Raji (cell line): Measurements from ENCODE around the gene GHR.

Experiments
- POLR2A ChIP-seq: IDR thresholded peaks from 2 replicates; pipeline ENCODE4 v1.6.1; 2011; ENCODE audit warnings: low read depth, low read length, control low read depth; ENCODE audit not compliant: insufficient read depth

GHR gene

DNA sequence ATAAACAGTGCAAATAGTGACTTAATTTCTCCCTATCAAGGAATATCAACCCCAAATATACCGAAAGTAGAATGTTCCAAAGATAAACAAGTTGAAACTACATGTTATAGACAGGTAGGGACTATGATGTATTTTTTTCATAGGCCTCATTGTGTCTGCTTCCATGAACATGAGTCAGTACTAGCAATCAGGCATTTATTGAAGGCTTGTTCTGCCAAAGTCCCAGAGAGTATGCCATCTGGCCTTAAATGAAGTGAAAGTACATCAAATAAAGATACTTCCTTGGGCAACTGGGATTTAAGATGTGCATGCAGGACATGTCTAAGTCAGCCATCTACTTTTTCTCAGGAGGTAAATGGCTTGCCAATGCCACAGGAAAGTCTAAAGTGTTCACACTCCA, 6.5 kb downstream of the GHR start:
- no peak for TF ChIP-seq POLR2A

DNA sequence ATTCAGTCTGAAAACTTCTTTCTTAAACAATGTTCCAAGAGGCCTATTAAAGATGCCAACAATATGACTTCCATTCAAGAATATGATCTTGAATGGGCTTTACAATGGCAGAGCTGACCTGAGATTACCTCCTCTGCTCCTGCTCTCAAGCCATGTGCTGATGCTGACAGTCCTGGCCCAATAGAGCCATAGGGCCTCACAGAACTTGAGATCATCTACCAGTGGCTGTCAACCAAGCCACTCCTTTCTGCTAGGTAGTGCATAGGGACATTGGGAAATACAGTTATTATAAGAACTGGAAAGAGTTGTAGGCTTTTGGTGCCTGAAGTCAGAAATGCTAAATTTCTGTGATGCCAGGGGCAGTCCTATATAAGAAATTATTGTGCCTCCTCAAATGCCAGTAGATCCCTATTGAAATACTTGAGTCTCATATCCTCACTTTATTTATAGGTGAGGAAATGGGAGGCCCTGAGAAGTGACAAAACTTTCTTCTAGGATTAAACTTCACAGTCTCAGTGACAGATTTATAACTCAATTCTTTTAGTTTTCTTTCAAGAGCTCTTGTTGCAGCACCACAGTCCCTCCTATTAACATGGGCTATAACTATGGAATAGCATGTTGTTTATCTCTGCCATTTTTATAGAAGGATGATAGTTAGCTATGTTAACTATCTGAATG, 10.9 kb downstream of the GHR start:
- no peak for TF ChIP-seq POLR2A

DNA sequence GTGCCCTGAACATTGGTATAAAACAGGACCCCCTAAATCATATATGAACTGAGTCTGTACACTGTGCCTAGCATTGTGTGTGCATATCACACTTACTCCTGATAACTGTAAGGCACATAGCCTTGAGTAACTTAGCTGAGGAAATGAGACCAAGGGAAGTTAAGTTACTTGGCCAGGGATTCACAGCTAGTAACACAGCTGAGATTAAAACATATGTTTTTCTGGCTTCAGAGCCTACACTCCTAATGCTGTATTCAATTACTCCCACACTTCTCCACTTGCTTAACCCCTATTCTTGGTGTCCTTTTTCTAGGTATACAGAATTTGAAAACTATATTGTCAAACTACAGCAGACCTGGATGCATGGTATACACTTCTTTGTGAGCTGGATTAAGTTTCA, 12.8 kb downstream of the GHR start:
- TF ChIP-seq POLR2A = no peak

DNA sequence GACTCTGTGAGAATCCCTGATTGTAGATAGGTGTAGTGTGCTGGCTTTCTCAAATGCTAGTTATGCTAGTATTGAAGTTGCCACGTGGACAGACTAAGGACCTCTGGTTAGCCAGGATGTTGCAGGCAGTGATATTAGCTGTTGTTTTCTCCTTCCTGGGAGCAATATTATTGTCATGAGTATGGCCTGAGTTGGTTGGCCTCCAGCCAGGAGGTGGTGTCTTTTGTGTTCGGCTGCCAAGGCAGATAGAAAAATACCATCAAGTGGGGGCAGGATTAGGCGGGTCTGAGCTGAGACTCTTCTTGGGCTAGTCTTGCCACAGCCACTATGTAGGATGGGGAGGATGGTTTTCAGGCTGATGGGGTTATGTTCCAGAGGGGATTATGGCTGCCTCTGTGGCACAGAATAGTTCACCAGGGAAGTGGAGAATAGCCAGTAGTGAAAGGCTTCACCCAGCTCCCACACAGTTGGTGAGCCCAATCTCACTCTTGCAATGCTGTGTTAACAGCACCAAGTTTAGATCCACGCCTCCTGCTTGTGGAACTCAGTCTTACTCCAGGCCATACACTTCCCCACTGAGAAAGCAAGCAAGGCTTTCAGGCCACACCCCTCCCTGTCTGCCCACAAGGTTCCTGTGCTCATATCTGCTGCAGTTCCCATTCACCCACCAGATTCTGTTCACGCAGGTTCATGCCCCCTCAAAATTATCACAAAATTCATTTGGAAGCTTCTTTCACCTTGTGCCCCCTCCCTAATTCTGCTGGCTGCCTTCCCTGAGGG, 31.2 kb downstream of the GHR start:
- TF ChIP-seq POLR2A = no peak

DNA sequence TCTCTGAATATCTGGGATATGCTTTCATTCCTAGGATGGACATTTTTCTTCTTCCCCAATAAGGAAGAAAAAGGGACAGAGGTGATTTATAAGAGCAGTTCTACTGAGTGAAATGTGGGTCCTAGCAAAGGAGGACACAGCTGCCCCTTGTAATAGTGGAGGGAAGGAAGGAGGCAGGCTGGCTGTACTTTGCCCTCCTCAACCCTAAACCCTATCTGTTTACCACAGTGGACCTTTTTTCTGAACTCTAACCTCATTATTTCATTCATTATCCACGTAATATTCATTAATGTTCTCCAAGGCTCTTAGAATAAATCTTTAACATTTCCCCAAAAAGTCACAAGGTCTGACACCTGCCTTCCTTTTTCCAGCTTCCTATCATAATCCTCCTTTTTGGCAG, 37.8 kb downstream of the GHR start:
- TF ChIP-seq POLR2A = no peak

DNA sequence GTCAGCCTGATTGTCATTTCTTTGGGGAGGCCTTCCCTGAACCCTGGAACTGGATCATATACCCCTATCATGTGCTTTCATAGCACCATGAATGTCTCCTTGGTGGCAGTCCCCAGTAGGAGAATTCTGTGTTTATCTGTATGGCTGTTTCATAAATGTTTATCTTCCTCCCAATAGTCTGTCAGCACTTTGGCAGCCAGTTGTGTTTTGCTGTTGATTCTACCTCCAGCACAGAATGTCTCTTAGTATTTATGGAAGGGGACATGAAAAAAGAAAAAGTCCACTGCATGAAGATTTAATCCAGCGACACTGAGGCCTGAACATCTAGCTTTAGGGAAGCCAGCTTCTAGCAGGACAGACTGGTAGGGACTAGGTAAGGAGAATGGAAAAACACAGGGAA, 38.3 kb downstream of the GHR start:
- no peak for TF ChIP-seq POLR2A

DNA sequence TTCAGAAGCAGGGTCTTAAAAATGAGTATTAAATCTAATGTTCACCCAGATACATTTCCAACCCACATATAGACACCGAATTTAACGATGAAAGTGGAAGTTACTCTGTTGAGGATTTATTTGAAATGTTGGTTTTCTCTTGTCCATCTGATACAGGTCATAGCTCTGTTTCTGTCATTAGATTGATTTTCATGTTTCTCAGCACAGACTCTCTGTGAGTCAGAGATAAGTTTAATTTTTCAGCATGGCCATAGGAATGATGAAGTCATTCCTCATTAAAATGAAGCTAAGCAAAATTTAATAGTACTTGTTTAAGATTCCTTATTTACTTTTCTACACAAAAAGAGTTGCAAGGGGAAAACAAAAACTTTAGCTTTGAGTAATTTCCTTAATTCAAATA, 38.8 kb downstream of the GHR start:
- TF ChIP-seq POLR2A = no peak

DNA sequence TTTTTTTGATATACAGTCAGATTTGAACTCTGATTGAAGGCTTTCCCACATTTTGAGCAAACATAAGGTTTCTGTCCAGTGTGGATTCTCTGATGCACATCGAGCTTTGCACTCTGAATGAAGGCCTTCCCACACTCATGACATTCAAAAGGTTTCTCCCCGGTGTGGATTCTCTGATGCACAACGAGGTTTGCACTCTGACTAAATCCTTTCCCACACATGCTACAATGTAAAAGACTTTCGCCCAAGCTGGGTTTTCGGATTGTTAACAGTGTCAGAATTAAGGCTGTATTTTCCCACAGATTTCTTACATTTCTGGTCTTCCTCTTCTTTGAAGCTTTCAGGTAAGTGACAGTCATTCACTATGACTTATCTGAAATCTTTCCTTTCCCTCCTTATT, 44.3 kb downstream of the GHR start:
- no peak for TF ChIP-seq POLR2A

DNA sequence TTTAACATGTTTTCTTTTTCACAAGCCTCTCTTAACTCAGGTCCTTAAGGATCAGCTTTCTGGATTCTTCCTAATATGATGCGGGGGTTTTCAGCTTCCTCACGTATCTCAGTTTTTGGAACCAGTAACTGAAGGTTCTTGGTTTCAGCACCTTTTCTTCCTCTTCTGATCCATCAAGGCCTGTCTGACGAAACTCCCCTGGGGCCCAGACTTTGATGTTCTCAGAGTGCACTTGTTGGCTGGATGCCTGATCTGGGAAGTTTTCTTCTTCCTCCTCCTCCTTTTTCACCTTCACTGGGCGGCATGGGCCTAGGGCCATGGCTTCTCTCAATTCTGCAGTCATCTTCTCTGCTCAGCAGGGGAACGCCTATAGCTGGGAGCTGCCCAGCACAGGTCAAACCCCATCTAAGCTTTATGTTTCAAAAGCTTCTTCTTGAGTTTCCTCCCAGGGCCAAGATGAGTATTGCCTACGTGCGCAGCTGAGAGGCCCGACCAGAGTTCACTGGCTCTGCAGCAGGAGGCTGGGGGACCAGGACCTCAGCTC, 44.8 kb downstream of the GHR start:
- no peak for TF ChIP-seq POLR2A

DNA sequence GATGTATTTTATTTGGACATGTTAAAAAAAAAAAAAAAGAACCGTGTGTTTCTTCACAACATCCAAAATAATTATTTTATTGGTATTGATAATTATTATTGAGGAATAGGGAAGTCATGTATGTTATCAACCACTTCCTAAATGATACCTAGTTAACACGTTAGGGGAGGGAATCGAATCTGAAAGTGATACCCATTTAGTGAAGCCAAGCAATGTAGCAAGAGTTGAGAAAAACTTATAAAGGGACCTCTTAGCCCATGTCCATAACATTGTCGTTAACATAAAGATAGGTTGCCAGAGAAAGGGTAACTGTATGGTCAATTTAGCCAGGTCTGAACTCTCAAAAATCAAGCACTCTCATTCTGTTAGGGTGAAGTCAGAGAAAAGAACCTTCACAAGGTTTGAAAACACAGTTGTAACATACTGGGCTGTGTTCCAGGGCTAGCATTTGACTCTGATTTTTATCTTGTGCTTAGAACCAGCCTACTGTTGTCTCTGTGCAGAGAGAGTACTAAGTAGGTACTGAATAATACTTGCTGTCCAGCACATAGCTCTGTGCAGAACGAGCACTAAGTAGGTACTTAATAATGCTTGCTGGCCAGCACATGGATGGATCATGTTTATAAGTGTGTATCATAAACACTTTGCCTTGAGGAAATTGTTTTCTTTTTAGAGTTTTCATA, 60.4 kb downstream of the GHR start:
- no peak for TF ChIP-seq POLR2A

DNA sequence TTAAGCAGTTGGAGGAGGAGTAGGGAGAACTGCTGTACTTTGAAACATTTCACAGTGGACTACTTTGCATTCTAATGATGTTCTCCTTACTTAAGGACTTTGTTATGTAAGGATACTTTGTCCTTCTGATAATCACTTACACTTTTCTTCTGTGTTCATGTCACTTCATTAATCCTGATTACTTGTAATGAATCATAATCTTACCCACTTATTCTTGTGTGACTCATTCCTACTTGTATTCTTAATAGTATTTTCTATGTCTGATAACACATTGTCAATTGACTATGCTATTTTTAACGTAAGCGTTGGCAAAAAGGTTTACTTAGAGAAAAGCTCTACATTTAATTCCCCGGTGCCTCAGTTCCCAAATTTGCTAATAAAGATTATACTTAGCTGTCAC, 63.8 kb downstream of the GHR start:
- TF ChIP-seq POLR2A = no peak

DNA sequence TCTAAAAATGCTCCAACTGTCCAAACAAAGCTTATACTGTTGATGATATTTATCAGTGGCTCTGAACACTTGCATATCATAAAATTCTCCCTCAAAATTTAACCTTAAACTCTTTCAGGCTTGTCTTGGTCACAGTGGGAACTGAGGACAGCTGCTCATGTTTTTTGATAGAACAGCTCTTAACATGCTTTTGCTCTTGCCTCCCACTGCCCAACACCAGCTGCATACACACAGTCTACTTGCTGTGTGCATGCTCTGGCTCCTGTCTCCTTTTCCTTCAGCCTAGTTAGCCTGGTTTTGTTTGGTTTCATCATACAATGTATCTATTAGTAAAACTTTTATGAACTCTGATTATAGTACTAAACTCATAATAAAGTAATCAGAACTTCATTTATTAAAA, 64.6 kb downstream of the GHR start:
- no peak for TF ChIP-seq POLR2A

DNA sequence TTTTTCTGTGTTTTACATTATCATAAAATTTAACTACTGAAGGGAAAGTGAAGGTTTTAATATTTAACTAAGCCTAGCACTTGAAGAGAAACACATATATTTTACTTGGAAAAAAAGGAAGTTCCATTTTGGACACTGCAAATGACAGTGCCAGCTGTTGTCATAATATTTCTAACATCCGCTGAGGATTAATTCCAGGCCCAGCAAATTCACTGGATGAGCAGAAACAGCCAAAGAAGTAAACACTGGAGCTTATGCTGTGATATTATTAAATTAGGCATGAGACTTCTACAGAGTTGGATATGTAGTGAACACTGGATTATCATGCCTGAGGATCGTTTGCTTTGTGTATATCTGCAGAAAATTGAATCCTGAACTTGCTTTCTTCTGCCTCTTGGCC, 67.6 kb downstream of the GHR start:
- no peak for TF ChIP-seq POLR2A

DNA sequence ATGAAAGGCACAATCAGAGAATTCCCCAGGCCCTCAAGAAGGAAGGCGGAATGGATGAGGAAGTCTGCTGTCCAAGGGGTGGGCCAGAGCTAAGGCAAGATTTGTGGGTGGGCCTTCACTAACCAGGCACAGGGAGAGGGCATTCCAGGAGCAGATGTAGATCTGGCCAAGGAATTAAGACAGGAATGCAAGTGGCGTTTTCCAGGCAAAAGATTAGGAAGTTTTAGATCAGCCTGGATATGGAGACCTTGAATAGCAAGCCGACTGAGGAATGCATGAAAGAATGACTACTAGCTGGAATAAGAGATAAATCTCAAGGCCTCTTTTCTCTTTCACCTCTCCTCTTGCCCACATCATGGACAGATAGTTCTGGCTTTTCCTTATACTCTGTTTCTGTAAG, 68.5 kb downstream of the GHR start:
- TF ChIP-seq POLR2A = no peak

DNA sequence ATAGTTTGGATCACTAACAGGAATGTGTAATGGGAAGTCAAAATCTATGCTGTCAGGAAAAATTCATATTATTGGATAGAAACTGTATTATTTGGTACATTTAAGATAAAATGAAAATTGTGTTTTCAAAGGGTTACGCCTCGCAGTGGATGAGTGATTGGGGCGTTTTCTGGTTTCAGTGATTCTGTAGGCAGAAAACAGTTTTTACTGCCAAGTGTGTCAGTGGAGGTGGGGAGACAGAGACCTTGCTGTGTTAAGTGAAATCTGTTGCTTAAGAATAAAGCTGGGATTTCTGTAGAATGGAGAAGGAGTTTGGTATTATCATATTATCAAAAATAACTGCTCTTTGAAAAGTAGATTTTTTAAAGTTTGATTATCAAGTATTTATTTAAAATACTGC, 69.7 kb downstream of the GHR start:
- TF ChIP-seq POLR2A = no peak

DNA sequence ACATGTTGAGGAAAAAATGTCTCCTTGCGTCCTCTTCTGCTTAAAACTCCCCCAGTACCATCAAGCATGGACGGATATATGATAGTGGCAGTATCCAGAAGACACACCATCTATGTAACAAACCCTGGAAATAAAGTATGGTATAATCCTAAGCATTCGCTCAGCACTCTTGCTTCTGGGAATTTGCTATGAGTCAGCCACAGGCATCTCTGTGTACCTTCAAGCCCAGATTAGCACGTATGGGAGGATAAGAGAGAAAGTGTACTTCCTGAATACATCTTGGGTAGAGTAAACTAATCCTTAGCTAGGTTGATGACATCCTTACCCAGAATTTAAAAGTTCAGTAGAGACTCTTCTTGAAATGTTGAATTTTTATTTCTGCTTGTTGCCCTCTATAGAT, 71.2 kb downstream of the GHR start:
- no peak for TF ChIP-seq POLR2A
